Glutamatergic neuron (in vitro differentiated cells): ENCODE results near the gene ELMO3. TPM values are rescaled to one million over a fixed set of nuclear protein-coding genes. Genes with fewer than 3 reads are reported as not detected.

Source experiments
- DNase-seq: peaks from one replicate; pipeline ENCODE4 v3.0.0; 2022
- H3K27ac Mint-ChIP-seq: one replicate; pipeline ENCODE4 v1.8.0; 2020; ENCODE audit warnings: mild to moderate bottlenecking, mixed read lengths, inconsistent platforms; ENCODE audit not compliant: unreplicated experiment
- H3K27me3 Mint-ChIP-seq: one replicate; pipeline ENCODE4 v1.8.0; 2020; ENCODE audit warnings: mild to moderate bottlenecking, moderate library complexity, mixed read lengths, inconsistent platforms; ENCODE audit not compliant: unreplicated experiment
- H3K36me3 Mint-ChIP-seq: one replicate; pipeline ENCODE4 v1.8.0; 2020; ENCODE audit warnings: mild to moderate bottlenecking, mixed read lengths, inconsistent platforms; ENCODE audit not compliant: unreplicated experiment
- H3K4me1 Mint-ChIP-seq: one replicate; pipeline ENCODE4 v1.8.0; 2020; ENCODE audit warnings: mild to moderate bottlenecking, low read depth, mixed read lengths, inconsistent platforms; ENCODE audit not compliant: unreplicated experiment
- H3K4me3 Mint-ChIP-seq: one replicate; pipeline ENCODE4 v1.8.0; 2020; ENCODE audit warnings: mild to moderate bottlenecking, mixed read lengths, inconsistent platforms; ENCODE audit not compliant: unreplicated experiment
- H3K9me3 Mint-ChIP-seq: one replicate; pipeline ENCODE4 v1.8.0; 2020; ENCODE audit warnings: mild to moderate bottlenecking, moderate library complexity, mixed read lengths, inconsistent platforms; ENCODE audit not compliant: unreplicated experiment
- total RNA-seq: library from RNA; stranded (reverse); fragmentation: NEBNext Ultra II Directional; extraction: Animal tissue kit (Norgen Biotek cat#: 25700); gene quantifications from one replicate; pipeline ENCODE4 v1.2.1, GENCODE V29; 2021; ENCODE audit not compliant: unreplicated experiment
- TF ChIP-seq, protein P1 (sequence below): fragments of 200-600 bp; sonication (generic); IDR thresholded peaks from one replicate; pipeline ENCODE4 v1.5.0; 2021; ENCODE audit not compliant: partially characterized antibody, unreplicated experiment

The ELMO3 gene
- total RNA-seq, 1 donor from 2014 or later, result 2.1 TPM

DNA sequence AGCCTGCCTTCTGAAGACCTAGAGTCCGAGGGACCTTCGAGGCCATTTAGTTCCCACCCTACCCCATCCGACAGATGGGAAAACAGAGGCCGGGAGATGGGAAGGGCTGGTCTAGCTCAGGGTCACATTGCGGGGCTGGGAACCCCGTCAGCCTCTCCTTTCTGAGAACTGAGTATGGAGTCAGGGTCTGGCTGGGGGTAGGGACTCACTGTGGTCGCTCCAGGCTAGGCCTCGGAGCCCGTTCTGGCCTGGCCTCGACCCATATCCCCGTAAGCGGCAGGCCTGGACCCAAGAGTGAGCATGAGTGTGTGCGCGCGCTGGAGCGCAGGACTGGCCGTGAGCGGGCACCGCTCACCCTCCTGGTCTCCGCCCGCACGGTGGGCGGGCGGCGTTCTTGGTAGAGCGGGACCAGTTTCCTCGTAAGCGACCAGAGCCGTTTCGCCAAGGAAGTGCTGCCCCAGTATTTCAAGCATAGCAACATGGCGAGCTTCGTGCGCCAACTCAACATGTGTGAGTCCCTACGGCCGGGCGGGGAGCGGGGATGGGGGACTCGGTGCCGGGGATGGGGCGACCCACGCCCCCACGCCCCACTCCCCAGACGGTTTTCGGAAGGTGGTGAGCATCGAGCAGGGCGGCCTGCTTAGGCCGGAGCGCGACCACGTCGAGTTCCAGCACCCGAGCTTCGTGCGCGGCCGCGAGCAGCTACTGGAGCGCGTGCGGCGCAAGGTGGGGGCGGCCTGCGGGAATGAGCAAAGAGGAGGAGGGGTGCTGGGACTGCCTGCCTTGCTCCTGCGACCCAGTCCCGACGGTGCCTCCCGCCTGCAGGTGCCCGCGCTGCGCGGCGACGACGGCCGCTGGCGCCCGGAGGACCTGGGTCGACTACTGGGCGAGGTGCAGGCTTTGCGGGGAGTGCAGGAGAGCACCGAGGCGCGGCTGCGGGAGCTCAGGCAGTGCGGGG is 33.5 kb upstream of the ELMO3 start:
- peaks cover 4% of the 10 kb centered on the region for H3K4me1 Mint-ChIP-seq
- TF ChIP-seq, protein P1, sequence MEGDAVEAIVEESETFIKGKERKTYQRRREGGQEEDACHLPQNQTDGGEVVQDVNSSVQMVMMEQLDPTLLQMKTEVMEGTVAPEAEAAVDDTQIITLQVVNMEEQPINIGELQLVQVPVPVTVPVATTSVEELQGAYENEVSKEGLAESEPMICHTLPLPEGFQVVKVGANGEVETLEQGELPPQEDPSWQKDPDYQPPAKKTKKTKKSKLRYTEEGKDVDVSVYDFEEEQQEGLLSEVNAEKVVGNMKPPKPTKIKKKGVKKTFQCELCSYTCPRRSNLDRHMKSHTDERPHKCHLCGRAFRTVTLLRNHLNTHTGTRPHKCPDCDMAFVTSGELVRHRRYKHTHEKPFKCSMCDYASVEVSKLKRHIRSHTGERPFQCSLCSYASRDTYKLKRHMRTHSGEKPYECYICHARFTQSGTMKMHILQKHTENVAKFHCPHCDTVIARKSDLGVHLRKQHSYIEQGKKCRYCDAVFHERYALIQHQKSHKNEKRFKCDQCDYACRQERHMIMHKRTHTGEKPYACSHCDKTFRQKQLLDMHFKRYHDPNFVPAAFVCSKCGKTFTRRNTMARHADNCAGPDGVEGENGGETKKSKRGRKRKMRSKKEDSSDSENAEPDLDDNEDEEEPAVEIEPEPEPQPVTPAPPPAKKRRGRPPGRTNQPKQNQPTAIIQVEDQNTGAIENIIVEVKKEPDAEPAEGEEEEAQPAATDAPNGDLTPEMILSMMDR, result no peak
- peak; percentile 33 for DNase-seq
- peaks cover 7% of the 10 kb centered on the region for H3K9me3 Mint-ChIP-seq
- peaks cover 21% of the 10 kb centered on the region for H3K27me3 Mint-ChIP-seq
- H3K27ac Mint-ChIP-seq, result no peak overlapping the region
- no peak overlapping the region for H3K4me3 Mint-ChIP-seq
- peaks cover 5% of the 10 kb centered on the region for H3K36me3 Mint-ChIP-seq

DNA sequence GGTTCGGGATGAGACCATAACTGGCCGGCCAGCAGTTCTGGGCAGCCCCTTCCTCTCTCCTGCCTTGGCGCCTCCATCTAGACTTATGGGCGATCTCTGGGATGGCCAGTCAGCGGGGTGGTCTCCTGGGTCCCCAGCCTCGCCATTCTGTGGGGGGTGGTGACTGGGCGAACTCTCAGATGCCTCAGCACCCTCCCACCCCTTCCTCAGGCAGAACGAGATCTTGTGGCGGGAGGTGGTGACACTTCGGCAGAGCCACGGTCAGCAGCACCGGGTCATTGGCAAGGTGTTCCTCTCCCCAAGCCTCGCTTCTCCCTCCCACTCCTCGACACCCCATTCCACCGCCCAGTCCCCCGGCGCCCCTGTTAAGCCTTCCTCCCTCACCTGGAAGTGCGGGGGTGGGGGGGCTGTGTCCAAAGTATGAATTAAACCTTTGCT is 32.8 kb upstream of the ELMO3 start:
- no peak overlapping the region for H3K4me3 Mint-ChIP-seq
- TF ChIP-seq, protein P1, result no peak
- H3K27me3 Mint-ChIP-seq, result peaks cover 23% of the 10 kb centered on the region
- peaks cover 7% of the 10 kb centered on the region for H3K9me3 Mint-ChIP-seq
- DNase-seq, result peak; percentile 15
- H3K27ac Mint-ChIP-seq, result no peak overlapping the region
- H3K4me1 Mint-ChIP-seq, result peaks cover 4% of the 10 kb centered on the region
- peaks cover 5% of the 10 kb centered on the region for H3K36me3 Mint-ChIP-seq

DNA sequence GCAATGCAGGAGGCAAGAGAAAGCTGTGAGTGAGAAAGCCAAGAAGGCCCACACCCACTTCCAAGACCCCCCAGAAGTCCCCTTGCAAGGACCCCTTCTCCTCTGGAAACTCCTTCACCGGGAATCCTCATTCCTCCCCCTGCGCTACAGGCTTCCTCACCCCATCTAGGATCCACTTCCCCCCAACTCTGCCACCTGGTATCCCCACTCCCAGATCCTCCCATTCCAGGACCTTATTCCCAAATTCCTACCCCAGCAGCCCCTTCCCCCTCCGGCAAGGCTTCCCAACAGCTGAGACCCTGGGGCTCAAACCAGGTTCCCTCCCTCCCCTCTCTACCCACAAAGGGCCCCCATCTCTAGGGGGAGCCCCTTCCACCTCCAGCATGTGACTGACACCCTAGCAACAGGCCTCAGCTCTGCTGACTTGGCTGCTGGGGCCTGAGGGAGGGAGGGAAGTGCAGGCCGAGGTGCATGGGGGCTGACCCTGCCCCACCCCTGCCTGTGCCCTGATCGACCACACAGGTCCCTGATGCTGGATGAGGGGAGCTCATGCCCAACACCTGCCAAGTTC is 32.2 kb upstream of the ELMO3 start:
- peaks cover 5% of the 10 kb centered on the region for H3K36me3 Mint-ChIP-seq
- TF ChIP-seq, protein P1, result no peak
- peaks cover 6% of the 10 kb centered on the region for H3K4me1 Mint-ChIP-seq
- no peak overlapping the region for H3K27ac Mint-ChIP-seq
- peaks cover 7% of the 10 kb centered on the region for H3K9me3 Mint-ChIP-seq
- H3K27me3 Mint-ChIP-seq, result peaks cover 25% of the 10 kb centered on the region
- no peak overlapping the region for H3K4me3 Mint-ChIP-seq
- no peak for DNase-seq

DNA sequence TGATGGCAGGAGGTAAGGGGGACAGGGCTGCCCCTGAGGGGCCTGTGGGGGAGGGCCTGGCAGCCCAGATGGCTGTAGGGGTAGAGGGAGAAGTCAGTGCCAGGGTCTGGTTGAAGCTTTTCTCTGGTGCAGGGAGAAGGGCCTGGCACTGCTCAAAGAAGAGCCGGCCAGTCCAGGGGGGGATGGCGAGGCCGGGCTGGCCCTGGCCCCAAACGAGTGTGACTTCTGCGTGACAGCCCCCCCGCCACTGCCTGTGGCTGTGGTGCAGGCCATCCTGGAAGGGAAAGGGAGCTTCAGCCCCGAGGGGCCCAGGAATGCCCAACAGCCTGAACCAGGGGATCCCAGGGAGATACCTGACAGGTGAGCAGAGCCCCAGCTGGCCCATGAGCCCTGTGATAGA is 31.3 kb upstream of the ELMO3 start:
- Mint-ChIP-seq H3K27me3 (peaks cover 24% of the 10 kb centered on the region), H3K4me1 (peaks cover 6% of the 10 kb centered on the region), H3K36me3 (peaks cover 5% of the 10 kb centered on the region), H3K4me3 (no peak overlapping the region), H3K27ac (no peak overlapping the region), H3K9me3 (peaks cover 5% of the 10 kb centered on the region)
- TF ChIP-seq, protein P1, result no peak
- no peak for DNase-seq
